ENCODE measurements around the gene DLGAP1.
A peak's percentile ranks its signal among the peaks of the same experiment; 100 is the strongest.
"Not testable (repeated sequence)": the region's sequence is repeated elsewhere in the genome, so short reads cannot be mapped to it uniquely, and the experiment has no call there.

DLGAP1 gene

GRCh38 chr18:3704556-3705344, 750.4 kb downstream of the DLGAP1 start:
- no peak for TF ChIP-seq CTCF (IDR thresholded peaks at IDR 0.05; ENCODE audit: borderline replicate concordance, insufficient read depth, low read depth, low read length)

GRCh38 chr18:3703732-3704176, 751.4 kb downstream of the DLGAP1 start:
- TF ChIP-seq CTCF (IDR thresholded peaks at IDR 0.05; ENCODE audit: borderline replicate concordance, insufficient read depth, low read depth, low read length) = peak; percentile 55; the same call in 1 of the 2 replicates

More at GRCh38 chr18:3704556-3705344, 750.4 kb downstream of the DLGAP1 start:
- H3K4me3 ChIP-seq (ENCODE audit: low read depth, low read length) = no peak overlapping the region

GRCh38 chr18:3699707-3700567, 755.2 kb downstream of the DLGAP1 start:
- H3K4me3 ChIP-seq (ENCODE audit: low read depth, low read length) = not testable (repeated sequence)

More at GRCh38 chr18:3703732-3704176, 751.4 kb downstream of the DLGAP1 start:
- no peak overlapping the region for H3K4me3 ChIP-seq (ENCODE audit: low read depth, low read length)

GRCh38 chr18:3694030-3694778, 760.9 kb downstream of the DLGAP1 start:
- H3K4me3 ChIP-seq (ENCODE audit: low read depth, low read length) = not testable (repeated sequence)

GRCh38 chr18:3693410-3693809, 761.7 kb downstream of the DLGAP1 start:
- H3K4me3 ChIP-seq (ENCODE audit: low read depth, low read length) = no peak overlapping the region
- no peak for TF ChIP-seq CTCF (IDR thresholded peaks at IDR 0.05; ENCODE audit: borderline replicate concordance, insufficient read depth, low read depth, low read length)

GRCh38 chr18:3692691-3693090, 762.4 kb downstream of the DLGAP1 start:
- TF ChIP-seq CTCF (IDR thresholded peaks at IDR 0.05; ENCODE audit: borderline replicate concordance, insufficient read depth, low read depth, low read length) = no peak
- H3K4me3 ChIP-seq (ENCODE audit: low read depth, low read length) = no peak overlapping the region

GRCh38 chr18:3692113-3692621, 762.9 kb downstream of the DLGAP1 start:
- TF ChIP-seq CTCF (IDR thresholded peaks at IDR 0.05; ENCODE audit: borderline replicate concordance, insufficient read depth, low read depth, low read length) = no peak
- H3K4me3 ChIP-seq (ENCODE audit: low read depth, low read length) = no peak overlapping the region

Measured in GM12875 (cell line).